Astrocyte of the hippocampus (primary cell): ENCODE measurements around the gene PGLYRP1.
A peak's percentile ranks its signal among the peaks of the same experiment; 100 is the strongest.

ENCODE experiments used
- DNase-seq: peaks from one replicate; pipeline ENCODE4 v3.0.0; 2011; ENCODE audit warnings: low read depth, low spot score

The PGLYRP1 gene

GRCh38 chr19:46002678-46003275 is 20.1 kb downstream of the PGLYRP1 start:
- no peak for DNase-seq

DNA sequence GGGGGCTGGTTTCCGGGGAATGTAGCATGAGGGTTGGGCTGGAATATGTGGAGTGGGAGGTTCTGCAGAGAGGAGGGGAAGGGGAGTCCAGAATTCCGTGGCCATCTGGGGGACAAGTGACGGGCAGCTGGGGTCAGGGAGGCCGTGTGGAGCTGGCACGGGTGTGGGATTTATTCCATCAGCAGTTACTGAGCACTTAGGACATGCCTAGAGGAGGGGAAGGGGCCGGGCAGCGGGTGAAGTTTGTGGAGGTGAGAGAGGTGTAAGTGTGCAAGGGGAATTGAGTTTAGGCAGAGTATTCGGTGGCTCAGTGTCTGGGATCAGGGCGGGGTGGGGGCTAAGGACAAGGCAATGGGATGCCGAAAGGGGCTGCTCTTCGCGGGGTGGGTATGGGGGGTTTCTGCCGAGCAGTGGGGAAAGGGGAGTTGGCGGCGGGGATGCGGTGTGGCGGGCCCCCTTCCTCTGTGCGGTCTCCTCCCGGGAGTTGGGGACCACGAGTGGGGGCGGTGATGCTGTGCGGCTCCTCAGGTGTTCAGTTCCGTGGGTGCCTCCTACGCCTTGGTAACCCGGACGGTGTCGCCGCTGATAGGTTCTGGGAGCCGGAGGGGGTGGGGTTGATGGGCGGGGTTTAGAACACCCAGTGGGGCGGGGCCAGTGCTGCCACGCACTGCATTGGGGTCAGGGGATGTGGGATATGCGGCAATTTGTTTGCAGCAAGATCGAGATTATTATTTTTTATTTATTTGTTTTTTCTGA is 22.2 kb downstream of the PGLYRP1 start:
- peak; percentile 67 for DNase-seq

GRCh38 chr19:45999653-46000121 is 23.2 kb downstream of the PGLYRP1 start:
- peak; percentile 59 for DNase-seq

- no peak for DNase-seq
These were observed 24.0 kb downstream of the PGLYRP1 start for GRCh38 chr19:45998834-45999233.

DNA sequence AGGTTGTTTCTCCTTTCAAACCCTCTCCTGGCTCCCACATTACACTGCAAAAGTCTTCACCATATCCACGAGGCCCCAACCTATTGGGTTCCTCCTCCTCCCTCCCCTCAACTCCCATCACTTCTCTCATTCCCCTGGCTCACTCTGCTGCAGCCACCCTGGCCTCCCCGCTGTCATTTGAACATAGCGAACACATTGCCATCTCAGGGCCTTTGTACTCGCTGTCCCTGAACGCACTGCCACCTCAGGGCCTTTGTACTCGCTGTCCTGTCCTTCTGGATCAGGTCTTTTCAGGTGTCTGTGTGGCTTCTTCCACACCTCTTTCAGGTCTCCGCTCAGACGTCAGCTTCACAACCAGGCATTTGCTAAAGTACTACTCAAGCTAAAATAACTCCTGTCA is 25.9 kb downstream of the PGLYRP1 start:
- no peak for DNase-seq

DNA sequence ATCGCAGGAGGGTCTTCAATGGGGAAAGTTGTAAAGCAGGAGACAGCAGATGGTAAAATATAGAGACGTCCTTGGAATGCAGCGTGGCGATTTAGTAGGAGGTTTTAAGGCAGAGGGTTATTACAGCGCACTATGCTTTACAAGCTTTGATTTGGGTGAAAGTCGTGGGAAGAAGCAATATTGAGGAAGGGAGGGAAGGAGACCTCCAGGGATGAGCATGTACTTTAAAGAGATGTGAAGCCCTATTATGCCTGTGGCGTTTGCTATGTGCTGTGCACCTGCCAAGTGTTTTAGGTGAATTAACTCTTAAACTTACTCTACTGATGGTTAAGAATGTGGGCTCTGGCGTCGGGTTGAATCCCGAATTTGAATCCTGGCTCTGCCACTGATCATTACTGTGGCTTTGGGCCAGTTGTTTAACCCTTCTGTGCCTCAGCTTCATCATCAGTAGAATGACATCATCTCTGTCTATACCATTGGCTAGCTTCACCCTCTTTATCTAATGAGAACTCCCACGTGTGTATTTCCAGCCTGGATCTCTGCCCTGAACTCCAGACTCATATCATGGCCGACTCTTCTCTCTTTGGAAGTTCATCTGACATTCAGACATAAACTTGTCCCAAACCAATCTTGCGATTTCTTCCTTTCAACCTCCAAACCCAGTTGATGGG is 27.0 kb downstream of the PGLYRP1 start:
- no peak for DNase-seq

DNA sequence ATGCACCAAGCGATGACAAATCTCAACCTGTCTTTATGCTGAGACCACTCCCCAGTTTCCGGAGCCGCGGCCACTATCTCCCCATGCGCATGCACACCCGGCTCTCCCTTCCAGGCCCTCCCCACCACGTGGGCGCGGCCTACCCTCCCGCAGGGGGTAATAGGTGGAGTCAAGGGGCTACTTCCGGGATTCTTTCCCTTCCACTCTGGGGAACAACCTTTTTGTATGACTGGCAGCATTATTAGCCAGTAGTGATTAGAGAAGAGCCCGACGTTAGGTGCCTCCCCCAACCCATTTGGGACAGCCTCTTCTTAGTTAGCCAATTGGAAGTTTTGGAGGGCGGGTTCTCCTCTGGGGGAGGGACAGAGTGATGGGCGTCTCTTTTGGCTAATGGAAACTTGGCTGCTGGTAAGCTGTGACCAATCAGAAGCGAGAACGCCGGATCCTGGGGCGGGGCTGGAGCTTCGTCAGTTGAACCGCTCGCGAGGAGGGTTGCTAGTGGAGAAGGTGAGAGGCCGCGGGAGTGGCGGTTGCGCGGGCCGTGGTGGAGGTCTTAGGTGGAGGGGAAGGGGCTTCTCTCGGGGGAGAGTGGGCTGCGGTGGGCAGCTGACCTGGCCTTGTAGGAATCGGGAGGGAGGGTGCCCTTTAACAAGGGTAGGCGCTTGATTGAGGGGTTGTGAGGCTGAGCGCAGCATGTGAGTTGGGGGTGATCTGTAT is 27.7 kb downstream of the PGLYRP1 start, which contains the start of gene CCDC61:
Gene CCDC61 (plus strand): TSS at position 470 of the 717 bp plus-strand sequence. CDS start 7,552 bp downstream, outside the sequence.
- peak; percentile 99 for DNase-seq

GRCh38 chr19:45994456-45994997 is 28.3 kb downstream of the PGLYRP1 start:
- DNase-seq: no peak

DNA sequence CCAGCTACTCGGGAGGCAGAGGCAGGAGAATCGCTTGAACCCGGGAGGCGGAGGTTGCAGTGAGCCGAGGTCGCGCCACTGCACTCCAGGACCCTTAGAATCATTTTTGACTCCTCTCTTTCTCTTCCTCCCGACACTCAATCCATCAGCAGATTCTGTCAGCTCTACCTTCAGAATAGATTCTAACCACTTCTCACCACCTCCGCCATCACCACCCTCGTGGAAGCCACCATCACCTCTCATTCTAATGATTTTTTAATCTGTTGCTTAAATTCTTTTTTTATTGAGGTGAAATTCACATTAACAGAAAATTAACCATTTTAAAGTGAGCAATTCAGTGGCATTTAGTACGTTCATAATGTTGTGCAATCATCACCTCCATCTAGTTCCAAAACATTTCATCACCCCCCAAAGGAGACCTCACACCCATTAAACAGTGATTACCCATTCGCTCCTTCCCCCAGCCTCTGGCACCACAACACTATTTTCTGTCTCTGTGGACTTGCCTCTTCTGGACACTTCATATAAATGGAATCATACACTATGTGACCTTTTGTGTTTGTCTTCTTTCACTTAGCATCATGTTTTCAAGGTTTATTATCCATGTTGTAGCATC is 32.6 kb downstream of the PGLYRP1 start:
- no peak for DNase-seq

DNA sequence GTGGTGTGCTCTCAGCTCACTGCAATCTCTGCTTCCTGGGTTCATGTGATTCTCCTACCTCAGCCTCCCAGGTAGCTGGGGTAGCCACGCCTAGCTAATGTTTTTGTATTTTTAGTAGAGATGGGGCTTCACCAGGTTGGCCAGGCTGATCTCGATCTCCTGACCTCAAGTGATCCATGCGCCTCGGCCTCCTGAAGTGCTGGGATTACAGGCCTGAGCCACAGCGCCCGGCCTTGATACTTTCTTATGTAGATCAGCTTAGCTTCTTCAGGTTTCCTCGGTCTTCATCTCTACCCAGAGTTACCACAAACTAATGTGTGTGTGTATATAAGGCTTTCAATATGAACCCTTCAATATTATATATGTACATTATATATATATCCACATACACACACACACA is 37.5 kb downstream of the PGLYRP1 start:
- DNase-seq: no peak

DNA sequence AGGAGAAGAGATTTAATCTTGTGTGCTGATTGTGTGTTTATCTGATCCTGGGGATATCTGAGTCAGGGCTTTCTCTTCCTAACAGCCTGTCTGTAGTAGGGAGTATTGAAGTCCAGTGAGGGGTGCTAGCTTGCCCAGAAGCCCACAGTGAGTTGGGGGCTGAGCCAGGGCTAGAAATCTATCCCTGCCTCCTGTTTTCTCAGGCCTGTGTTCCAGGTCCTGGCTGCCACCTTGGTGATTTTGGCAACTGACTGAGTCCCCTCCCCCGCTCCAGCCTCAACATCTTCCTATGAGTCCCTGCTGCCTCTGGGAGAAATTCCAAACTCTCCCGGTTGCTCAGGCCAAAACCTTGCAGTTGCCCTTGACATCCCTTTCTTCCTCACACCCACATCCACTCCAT is 41.5 kb downstream of the PGLYRP1 start:
- DNase-seq: peak; percentile 78

- no peak for DNase-seq
These were observed 44.7 kb downstream of the PGLYRP1 start for GRCh38 chr19:45978156-45978555.

DNA sequence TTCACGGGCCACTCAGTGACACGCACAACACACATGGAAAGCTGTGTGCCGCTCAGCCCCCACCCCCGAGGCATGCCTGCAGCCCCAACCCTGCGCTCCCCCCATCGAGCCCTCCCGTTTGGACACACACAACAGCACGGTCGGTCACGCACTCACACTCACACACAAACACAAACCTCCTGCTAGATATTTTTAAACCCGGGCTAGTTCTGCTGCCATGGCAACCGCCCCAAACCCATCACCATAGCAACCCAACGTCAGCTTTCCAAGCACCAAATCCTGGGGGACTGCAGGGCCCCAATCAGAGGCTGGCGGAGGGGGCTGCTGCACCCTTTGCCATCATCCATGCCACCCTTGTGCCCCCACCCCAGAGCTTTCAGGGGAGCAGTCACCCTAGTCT is 46.7 kb downstream of the PGLYRP1 start:
- peak; percentile 47 for DNase-seq

GRCh38 chr19:45975306-45976070 is 47.4 kb downstream of the PGLYRP1 start:
- DNase-seq: no peak

- peak; percentile 95 for DNase-seq
These were observed 49.1 kb downstream of the PGLYRP1 start, which contains the start of gene NOVA2 for GRCh38 chr19:45973553-45974338. NOVA2 (minus strand) TSS chr19:45973865; CDS start chr19:45973351, 514 bp downstream.

- DNase-seq: peak; percentile 27
These were observed 49.8 kb downstream of the PGLYRP1 start for GRCh38 chr19:45972947-45973540.

DNA sequence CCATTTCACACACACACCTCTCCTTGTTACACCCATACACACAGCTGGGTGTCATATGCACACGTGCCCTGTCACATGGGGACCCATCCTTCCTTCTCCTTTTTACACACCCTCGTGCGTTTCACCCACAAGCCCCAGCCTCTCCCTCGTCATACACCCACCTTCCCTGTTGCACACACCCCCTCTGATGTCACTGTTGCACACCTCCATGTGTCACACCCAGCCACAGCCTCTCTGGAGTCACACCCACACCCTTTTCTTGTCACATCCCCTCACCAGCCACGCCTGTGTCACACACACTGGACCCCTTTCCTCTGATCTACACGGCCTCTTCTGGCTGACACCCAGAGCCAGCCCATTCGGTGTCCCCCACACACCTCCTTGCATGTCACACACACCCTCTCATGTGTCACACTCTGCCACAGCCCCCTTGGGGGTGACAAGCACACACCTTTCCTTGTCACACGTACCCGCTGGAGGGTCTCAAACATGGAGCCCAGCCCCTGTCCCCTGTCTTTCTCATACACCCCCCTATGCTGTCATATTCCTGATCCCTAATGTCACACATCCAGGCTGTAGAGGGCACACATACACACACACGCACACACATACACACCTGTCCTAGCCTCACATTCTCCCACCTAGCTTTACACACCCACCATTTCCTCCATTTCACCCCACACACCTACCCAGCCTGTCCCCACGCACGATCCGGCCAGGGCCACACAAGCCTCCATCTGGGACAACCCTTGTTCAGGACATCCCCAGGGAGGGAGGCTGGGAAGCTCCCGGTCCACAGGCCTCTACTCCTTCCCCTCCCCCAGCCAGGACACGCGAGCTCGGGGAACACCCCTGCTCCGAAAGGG is 50.5 kb downstream of the PGLYRP1 start:
- peak; percentile 23 for DNase-seq

GRCh38 chr19:45971260-45971902 is 51.5 kb downstream of the PGLYRP1 start:
- DNase-seq: no peak
